GM12875 (cell line): ENCODE data around the gene MBD3L1.

Experiments
- H3K4me3 ChIP-seq: one replicate; pipeline ENCODE4 v1.5.1; 2011; ENCODE audit warnings: low read depth, low read length, control low read depth
- TF ChIP-seq, protein P1 (sequence below): IDR thresholded peaks from 2 replicates; pipeline ENCODE4 v1.5.1; 2011; ENCODE audit warnings: low read depth, mild to moderate bottlenecking, control low read depth, inconsistent platforms, low read length, moderate library complexity, borderline replicate concordance; ENCODE audit not compliant: insufficient read depth

Gene MBD3L1

GRCh38 chr19:8835877-8836276, 3.7 kb downstream of the MBD3L1 start:
- no peak overlapping the region for H3K4me3 ChIP-seq
- TF ChIP-seq, protein P1, sequence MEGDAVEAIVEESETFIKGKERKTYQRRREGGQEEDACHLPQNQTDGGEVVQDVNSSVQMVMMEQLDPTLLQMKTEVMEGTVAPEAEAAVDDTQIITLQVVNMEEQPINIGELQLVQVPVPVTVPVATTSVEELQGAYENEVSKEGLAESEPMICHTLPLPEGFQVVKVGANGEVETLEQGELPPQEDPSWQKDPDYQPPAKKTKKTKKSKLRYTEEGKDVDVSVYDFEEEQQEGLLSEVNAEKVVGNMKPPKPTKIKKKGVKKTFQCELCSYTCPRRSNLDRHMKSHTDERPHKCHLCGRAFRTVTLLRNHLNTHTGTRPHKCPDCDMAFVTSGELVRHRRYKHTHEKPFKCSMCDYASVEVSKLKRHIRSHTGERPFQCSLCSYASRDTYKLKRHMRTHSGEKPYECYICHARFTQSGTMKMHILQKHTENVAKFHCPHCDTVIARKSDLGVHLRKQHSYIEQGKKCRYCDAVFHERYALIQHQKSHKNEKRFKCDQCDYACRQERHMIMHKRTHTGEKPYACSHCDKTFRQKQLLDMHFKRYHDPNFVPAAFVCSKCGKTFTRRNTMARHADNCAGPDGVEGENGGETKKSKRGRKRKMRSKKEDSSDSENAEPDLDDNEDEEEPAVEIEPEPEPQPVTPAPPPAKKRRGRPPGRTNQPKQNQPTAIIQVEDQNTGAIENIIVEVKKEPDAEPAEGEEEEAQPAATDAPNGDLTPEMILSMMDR: no peak

DNA sequence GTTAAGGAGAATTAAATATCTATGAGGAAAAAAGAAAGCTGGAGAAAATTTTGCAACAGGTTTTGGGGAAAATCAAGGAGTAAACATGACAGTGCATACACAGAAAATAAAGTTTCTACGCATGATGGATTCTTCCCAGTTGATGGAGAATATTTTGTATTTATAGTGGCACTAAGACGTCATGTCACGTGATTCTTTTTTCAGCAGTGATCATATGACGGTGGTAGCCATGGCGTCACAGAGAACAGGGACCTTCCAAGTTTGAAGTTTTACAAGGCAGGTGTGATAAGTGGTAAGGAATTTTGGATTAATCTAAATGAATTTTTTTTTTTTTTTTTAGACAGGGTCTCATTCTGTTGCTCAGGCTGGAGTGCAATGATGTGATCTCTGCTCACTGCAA, 8.5 kb downstream of the MBD3L1 start:
- H3K4me3 ChIP-seq: no peak overlapping the region
- TF ChIP-seq, protein P1: no peak

DNA sequence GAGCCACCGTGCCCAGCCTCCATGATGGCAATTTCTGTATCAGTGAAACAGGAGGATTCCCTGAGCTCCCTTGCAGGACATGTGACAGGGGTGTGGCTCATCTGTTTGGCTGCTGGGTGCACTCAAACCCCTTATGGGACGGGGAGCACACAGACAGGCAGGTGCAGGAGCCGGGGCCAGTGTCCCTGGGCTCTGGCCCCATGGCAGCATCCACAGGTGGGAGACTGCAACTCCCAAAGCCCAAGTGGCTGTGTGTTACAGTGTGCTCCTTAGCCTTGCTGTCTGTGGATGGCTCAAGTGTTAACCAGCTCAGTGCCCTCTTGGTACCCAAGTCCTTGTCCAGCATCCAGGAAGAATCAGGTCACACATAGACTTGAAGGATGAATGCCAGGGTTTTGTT, 14.6 kb downstream of the MBD3L1 start:
- H3K4me3 ChIP-seq: no peak overlapping the region
- TF ChIP-seq, protein P1: no peak

DNA sequence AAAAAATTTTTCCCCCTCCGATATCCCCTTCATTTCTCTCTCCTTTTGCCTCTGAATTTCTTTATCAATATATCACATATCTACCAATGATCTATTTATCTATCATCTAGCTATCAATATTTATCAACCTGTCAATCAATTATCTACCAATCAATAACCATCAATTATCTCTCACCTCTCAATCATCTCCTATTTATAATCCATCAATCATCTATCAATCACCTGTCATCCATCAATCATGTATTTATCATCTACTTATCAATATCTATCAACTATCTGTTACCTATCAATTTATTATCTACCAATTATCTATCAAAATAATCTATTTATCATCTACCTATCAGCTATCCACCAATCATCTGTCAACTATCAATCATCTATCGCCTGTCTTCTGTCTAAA, 17.1 kb downstream of the MBD3L1 start:
- TF ChIP-seq, protein P1: no peak
- no peak overlapping the region for H3K4me3 ChIP-seq

DNA sequence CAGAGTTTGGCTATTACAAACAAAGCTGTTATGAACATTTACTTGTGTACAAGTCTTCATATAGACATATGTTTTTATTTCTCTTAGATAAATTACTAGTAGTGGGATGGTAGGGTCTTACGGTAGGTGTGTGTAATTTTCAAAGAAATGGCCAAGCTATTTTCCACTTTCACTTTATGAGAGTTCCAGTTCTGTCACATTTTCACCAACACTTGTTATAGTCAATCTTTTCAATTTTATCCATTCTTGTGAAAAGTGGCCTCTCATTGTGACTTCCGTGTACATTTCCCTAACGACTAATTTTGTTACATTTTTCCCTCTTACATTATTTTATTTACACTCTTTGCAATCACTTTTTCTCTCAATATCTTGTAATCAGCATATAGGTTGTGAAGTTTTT, 18.3 kb downstream of the MBD3L1 start:
- TF ChIP-seq, protein P1: no peak
- H3K4me3 ChIP-seq: no peak overlapping the region

DNA sequence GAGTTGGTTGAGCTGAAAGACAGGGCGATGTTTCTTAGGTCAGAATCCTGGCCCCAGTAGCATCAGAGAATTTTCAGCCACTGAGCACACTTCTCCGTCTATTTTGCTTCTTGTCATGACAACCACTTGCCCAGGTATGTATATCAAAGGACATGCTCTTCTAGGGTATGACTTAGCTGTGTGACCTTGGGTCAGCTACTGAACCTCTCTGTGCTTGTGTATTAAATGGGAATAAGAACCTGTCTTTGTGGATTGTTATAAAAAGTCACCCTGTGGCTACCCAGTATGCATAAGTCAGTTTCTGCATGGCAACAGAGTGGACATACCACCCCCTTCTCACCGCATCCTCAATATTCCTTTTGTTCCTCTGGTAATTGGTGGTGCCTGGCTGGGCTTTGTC, 26.1 kb downstream of the MBD3L1 start:
- TF ChIP-seq, protein P1: no peak

DNA sequence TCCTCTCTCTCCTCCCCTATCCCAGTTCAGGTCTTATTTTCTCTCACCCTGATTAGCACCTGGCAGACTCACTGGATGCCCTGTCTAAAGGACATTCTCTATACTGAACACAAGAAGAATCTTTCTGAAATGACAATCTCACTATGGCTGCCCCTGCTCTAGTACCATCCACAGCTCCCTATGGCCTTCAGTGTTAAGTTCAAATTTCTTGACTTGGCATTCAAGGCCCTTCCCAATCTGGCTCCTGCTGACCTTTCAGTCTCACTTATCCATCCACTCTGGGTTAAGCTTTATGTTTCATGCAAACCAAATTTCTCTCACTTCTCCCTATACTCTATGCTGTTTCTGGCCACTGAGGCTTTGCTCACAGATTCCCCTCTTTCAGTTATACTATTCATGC, 34.2 kb downstream of the MBD3L1 start:
- H3K4me3 ChIP-seq: no peak overlapping the region
- TF ChIP-seq, protein P1: no peak

More for the DNA sequence above, 26.1 kb downstream of the MBD3L1 start:
- H3K4me3 ChIP-seq: no peak overlapping the region
